SU-DHL-6 (cell line): ENCODE data around the gene RAD51B.

ENCODE experiments used
- EZH2phosphoT487 ChIP-seq: fragments of 200-600 bp; sonication (generic), shearing (Covaris generic); conservative IDR thresholded peaks from 2 replicates; pipeline ENCODE4 v1.6.1; 2018; ENCODE audit warnings: mild to moderate bottlenecking, antibody characterized with exemption, low read length, moderate library complexity, mixed read lengths
- TF ChIP-seq, protein P1 (sequence below): fragments of 200-600 bp; sonication (generic); IDR thresholded peaks from one replicate; pipeline ENCODE4 v1.5.1; 2017; ENCODE audit warnings: antibody characterized with exemption, mild to moderate bottlenecking, low read length, moderate library complexity; ENCODE audit not compliant: insufficient read depth, poor library complexity, severe bottlenecking

DNA sequence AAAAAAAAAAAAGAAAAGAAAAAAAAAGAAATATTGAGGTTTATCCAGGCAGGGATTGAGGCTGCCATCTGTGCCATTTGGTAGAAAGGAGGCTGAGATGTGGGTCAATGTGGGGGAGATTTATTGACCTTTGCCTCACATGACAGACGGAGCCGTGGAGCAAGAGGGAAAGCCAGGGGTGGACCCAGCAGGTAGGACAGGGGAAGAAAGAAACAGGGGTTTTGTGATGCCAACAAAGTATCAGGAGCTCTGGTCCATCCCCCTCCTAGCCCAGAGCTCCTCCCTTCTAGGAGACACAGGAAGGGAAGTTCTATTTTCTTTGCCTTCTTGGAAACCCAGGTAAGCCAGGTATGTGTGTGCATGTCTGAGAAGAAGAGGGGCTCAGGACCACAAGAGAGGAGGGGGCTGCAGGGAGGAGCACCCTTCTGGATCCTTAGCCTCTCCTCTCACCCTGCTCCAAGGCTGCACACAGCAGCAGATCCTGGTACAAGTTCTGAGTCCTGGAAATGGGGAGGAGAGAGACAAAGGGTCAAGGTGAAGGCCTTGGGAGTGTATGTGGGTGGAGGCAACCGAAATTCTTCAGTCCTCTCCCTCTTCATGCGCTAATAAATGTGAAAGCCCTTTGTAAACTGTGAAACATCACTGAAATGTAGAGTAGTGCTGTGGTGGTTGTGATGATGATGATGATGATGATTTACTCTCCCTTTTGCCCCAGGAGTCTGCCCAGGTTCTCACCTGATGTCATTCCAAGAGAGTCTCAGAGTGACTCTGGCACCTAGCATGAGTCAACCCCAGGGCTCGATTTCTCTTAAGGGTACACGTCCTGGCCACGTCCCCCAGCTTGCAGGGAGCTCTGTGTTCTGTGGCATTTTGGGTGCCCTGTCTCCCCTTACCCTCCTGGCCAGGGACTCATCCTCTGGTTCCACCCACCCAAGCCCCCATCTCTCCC, 947.0 kb downstream of the RAD51B start:
- TF ChIP-seq, protein P1, sequence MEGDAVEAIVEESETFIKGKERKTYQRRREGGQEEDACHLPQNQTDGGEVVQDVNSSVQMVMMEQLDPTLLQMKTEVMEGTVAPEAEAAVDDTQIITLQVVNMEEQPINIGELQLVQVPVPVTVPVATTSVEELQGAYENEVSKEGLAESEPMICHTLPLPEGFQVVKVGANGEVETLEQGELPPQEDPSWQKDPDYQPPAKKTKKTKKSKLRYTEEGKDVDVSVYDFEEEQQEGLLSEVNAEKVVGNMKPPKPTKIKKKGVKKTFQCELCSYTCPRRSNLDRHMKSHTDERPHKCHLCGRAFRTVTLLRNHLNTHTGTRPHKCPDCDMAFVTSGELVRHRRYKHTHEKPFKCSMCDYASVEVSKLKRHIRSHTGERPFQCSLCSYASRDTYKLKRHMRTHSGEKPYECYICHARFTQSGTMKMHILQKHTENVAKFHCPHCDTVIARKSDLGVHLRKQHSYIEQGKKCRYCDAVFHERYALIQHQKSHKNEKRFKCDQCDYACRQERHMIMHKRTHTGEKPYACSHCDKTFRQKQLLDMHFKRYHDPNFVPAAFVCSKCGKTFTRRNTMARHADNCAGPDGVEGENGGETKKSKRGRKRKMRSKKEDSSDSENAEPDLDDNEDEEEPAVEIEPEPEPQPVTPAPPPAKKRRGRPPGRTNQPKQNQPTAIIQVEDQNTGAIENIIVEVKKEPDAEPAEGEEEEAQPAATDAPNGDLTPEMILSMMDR = no peak
- no peak for TF ChIP-seq EZH2phosphoT487
